NCI-H1930 (cell line): ENCODE measurements around the gene NPB.
"Not testable (repeated sequence)": the region's sequence is repeated elsewhere in the genome, so short reads cannot be mapped to it uniquely, and the experiment has no call there.

Experiments used
- DNase-seq, 2 experiments: peaks; one replicate each; lab custom pipeline; 2025; lab: John Stamatoyannopoulos, UW

Gene NPB

GRCh38 chr17:81912441-81913309 lies 10.6 kb downstream of the NPB start:
- DNase-seq, result no peak

GRCh38 chr17:81913394-81914102 lies 11.5 kb downstream of the NPB start:
- no peak for DNase-seq

GRCh38 chr17:81914103-81914850 lies 12.2 kb downstream of the NPB start:
- DNase-seq, result no peak

GRCh38 chr17:81915331-81915730 lies 13.3 kb downstream of the NPB start:
- DNase-seq, result no peak

GRCh38 chr17:81916234-81917001 lies 14.4 kb downstream of the NPB start:
- no peak for DNase-seq

- DNase-seq, result peak; percentile 78 to 89
Measured at GRCh38 chr17:81917565-81918332, 15.7 kb downstream of the NPB start, which contains the start of gene SIRT7. TSS of gene SIRT7 (minus strand) at chr17:81918176. CDS start at chr17:81918131, 45 bp downstream.

GRCh38 chr17:81918333-81918669 lies 16.3 kb downstream of the NPB start:
- not testable (repeated sequence) for DNase-seq

GRCh38 chr17:81918832-81919545 lies 17.0 kb downstream of the NPB start:
- DNase-seq, result no peak

GRCh38 chr17:81920612-81921536 lies 18.8 kb downstream of the NPB start:
- DNase-seq, result no peak

GRCh38 chr17:81921537-81921862 lies 19.5 kb downstream of the NPB start:
- DNase-seq, result no peak

- DNase-seq, result no peak
Measured at GRCh38 chr17:81921996-81922565, 20.0 kb downstream of the NPB start.

- DNase-seq, result no peak
Measured at GRCh38 chr17:81922566-81923301, 20.7 kb downstream of the NPB start.

- DNase-seq, result no peak
Measured at GRCh38 chr17:81923302-81924260, 21.5 kb downstream of the NPB start.

GRCh38 chr17:81924557-81925532 lies 22.8 kb downstream of the NPB start:
- no peak for DNase-seq

GRCh38 chr17:81925860-81926450 lies 23.9 kb downstream of the NPB start:
- no peak for DNase-seq
